AG09309 (cell line): ENCODE measurements around the gene FYN.

Experiments used
- DNase-seq: peaks from one replicate; pipeline ENCODE4 v3.0.0-alpha.2; 2010; ENCODE audit warnings: low read depth
- H3K4me3 ChIP-seq: 2 replicates; pipeline ENCODE4 v1.5.1; 2011; ENCODE audit warnings: mild to moderate bottlenecking, low read depth, low read length, moderate library complexity; ENCODE audit not compliant: control insufficient read depth
- TF ChIP-seq, protein P1 (sequence below): IDR thresholded peaks from 2 replicates; pipeline ENCODE4 v1.5.1; 2011; ENCODE audit warnings: mild to moderate bottlenecking, low read depth, low read length, inconsistent platforms; ENCODE audit not compliant: insufficient read depth, control insufficient read depth; ENCODE audit errors: missing control alignments

FYN gene

DNA sequence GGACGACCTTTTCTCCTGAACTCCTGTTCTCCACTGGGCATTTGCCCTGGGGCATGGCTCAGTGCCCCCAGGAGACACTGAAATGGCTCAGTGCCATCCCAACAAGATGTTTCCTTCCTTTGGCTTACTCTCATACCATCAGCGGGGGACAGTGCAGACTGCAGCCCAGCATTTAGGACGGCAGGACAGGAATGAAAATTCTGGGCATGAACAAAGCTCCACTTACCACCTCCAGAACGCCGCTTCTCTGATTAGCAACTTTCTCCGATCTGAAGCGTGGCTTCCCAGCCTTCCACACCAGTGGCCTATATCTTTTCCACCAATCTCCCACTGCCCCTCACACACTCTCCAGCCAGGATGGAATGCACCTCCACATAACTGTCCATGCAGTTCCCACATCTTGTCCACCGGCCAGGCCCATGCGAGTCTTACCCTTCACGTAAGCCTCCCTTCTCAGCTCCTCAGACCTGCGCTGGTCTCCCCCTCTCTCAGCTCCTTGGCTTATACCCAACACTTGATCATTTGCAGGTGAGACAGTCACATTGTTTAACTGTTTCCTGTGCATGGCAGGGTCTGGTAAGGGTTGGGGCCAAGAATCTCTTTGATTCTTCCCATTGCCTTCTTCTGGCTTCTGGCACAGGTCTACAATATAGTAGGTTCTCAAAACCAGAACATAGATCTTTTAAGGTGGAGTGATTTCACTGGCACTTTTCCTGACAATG lies 114.5 kb downstream of the FYN start:
- no peak overlapping the region for H3K4me3 ChIP-seq
- no peak for DNase-seq
- TF ChIP-seq, protein P1, sequence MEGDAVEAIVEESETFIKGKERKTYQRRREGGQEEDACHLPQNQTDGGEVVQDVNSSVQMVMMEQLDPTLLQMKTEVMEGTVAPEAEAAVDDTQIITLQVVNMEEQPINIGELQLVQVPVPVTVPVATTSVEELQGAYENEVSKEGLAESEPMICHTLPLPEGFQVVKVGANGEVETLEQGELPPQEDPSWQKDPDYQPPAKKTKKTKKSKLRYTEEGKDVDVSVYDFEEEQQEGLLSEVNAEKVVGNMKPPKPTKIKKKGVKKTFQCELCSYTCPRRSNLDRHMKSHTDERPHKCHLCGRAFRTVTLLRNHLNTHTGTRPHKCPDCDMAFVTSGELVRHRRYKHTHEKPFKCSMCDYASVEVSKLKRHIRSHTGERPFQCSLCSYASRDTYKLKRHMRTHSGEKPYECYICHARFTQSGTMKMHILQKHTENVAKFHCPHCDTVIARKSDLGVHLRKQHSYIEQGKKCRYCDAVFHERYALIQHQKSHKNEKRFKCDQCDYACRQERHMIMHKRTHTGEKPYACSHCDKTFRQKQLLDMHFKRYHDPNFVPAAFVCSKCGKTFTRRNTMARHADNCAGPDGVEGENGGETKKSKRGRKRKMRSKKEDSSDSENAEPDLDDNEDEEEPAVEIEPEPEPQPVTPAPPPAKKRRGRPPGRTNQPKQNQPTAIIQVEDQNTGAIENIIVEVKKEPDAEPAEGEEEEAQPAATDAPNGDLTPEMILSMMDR, result no peak

DNA sequence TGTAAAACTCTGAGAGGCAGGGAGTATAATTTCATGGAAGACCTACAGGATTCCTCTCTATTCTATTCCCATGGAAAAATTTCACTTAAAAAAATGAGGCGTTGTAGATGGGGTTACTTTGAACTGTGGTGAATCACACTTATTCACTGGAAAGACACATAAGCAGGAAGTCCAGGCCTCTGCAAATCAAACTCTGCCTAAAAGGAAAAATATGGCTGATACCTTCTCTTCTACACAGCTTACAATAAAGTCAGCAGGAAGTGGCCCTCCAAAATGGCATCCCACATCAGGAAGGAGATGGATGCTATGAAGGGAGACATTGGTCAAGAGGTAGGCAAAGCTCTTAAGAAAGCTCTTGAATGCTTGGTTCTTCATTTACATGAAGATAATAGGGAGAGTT lies 115.9 kb downstream of the FYN start:
- TF ChIP-seq, protein P1, result no peak
- H3K4me3 ChIP-seq, result no peak overlapping the region
- no peak for DNase-seq

DNA sequence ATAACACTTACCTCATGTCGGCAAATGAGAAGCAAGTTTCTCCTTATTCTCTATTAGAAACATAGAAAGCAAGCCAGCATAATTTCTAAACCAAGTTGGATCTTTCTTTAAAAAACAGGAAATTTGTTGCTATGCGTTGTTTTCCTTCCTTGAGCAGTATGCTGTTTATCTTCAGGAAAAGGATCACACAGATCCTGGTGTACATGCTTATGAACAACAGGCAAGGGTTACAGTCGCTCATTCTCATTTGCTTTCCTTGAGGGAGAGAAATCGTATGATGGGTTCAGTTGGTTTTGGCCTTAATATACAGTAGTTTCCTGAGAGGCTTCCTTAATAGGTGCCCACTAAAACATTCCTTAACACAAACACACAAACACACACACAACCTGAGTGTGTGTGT lies 118.8 kb downstream of the FYN start:
- DNase-seq, result no peak
- TF ChIP-seq, protein P1, result no peak
- H3K4me3 ChIP-seq, result no peak overlapping the region

DNA sequence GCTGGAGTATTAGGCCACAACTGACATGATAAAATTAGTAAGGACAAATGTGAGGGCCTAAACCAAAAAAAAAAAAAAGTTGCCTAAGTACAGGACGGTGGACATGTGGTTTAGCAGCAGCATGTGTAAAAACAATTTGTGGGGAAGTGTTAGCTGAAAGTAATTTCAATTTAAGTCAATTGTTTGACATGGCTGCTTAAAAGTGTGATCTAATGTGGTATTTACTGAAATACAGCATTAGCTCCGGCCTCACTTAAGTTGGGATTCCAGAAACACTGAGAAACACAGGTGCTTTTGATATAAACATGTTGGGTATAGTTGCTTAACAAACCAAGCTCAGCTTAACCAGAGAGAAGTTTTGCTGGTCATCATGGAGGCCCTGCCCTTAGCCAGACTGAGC lies 119.7 kb downstream of the FYN start:
- TF ChIP-seq, protein P1, result no peak
- no peak overlapping the region for H3K4me3 ChIP-seq
- no peak for DNase-seq

DNA sequence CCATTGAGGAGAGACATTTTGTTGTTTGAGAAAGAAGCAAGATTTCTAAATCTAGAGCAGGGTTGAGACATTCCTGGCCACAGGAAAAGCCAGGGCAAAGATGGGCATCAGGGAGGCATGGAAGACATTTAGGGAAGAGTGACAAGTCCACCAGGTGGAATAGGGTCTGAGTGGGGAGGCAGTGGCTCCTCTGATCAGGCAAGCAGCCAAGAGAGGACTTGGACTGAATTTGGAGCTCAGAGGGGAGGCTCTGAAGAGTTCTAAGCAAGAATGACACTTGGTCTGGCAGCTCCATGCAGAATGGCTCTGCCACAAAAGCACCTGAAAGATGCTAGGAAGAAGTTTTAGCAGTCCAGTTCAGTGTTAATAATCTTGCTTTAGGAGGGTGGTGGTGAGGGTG lies 120.8 kb downstream of the FYN start:
- DNase-seq, result no peak
- H3K4me3 ChIP-seq, result no peak overlapping the region
- TF ChIP-seq, protein P1, result no peak

DNA sequence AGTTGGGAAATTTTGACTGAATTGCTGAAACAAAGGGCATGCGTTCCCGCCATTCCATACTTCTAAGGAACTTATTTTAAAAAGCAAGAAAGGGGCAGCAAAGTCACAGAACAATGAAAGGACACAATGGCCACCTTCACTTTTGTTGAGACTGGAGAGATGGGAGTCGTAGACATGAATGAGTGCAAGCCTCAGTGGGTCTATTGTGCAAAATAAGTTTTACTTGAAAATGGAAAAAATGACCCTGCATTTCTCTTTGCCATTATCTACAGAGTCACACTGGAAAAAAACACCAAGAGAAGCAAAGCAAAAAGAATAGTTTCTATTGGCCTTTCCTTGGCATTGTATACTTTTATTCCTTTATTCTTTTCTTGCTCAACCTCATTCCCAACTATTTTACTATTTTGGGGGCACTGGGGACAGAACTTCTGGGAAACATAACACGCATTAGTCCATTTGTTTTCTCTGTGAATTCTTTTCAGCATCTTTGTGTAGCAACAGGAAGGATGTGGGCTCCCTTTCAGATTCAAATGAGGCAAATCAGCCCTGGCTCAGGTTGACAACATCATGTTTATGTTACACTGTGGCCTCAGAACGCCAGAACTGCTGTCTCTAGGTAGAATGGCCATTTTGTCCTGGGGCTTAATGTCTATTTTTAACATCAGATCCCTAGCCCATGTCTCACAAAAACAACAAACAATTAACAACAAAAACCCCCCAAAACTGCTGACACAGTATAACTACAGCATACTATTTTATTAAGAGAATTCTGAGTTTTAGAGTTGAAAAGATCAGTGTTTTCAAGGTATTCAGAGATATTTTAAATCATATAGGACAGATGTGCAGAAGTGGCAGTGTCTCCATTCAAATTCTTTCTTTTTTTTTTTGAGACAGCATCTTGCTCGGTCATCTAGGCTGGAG lies 122.2 kb downstream of the FYN start:
- no peak for DNase-seq
- TF ChIP-seq, protein P1, result no peak
- H3K4me3 ChIP-seq, result no peak overlapping the region
